ENCODE results near the gene RPS18. TPM values are rescaled to one million over a fixed set of nuclear protein-coding genes. Genes with fewer than 3 reads are reported as not detected.

The RPS18 gene
- total RNA-seq, 4 donors from 2014 or later, result 1,642 to 3,082 (median 2,562) TPM

GRCh38 chr6:33320315-33321181, 48.7 kb downstream of the RPS18 start:
- H3K4me3 ChIP-seq, result no peak overlapping the region
- peak overlapping the region; percentile 42 to 86 (median 50) for H3K27ac ChIP-seq (replicated peaks in 1 of 4)
- WGBS, result 61% methylated on average over 19 of the region's 32 CpGs
- peaks cover 27 to 40% (median 32%) of the 10 kb centered on the region in 4 donors for H3K36me3 ChIP-seq
- H3K4me1 ChIP-seq, result peaks cover 43 to 73% (median 66%) of the 10 kb centered on the region in 4 donors
- no peak for DNase-seq (ENCODE audit: extremely low spot score)
- H3K9me3 ChIP-seq, result no peaks in the 10 kb centered on the region
- TF ChIP-seq EP300 (IDR thresholded peaks at IDR 0.05) (no peak), POLR2AphosphoS5 (IDR thresholded peaks at IDR 0.05) (no peak)
- intact Hi-C loops (cut with DNase I), result no loop called here
- no peaks in the 10 kb centered on the region for H3K27me3 ChIP-seq

DNA sequence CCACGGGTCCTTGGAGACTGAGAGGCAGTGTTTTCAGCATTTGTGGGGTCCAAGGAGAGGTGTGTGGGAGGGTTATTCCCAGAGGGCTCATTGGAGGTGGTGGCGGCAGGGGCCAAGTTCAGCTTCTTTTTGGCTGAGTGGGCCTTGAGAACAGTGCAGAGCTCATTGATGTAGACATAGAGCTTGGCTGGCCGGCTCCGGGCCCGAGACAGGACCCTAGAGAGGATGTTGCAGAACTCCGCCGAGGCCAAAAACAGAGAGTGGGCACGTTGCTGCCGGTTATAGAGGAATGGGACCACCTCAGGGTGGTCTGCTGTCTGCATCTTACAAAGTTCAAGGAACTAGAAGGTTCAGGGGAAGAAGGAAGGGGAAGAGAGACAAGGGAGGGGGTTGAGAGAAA, 49.4 kb downstream of the RPS18 start:
- Histone ChIP-seq H3K27ac (replicated peaks in 1 of 4) (peak overlapping the region in 3 of 4 donors; percentile 86 to 91 (median 89)), H3K4me3 (peak overlapping the region in 2 of 4 donors; percentile 67 to 75), H3K4me1 (peaks cover 43 to 66% (median 61%) of the 10 kb centered on the region in 4 donors), H3K27me3 (no peaks in the 10 kb centered on the region), H3K36me3 (peaks cover 27 to 36% (median 30%) of the 10 kb centered on the region in 4 donors), H3K9me3 (no peaks in the 10 kb centered on the region)
- no peak for DNase-seq (ENCODE audit: extremely low spot score)
- TF ChIP-seq EP300 (IDR thresholded peaks at IDR 0.05), result no peak
- TF ChIP-seq, protein P1, sequence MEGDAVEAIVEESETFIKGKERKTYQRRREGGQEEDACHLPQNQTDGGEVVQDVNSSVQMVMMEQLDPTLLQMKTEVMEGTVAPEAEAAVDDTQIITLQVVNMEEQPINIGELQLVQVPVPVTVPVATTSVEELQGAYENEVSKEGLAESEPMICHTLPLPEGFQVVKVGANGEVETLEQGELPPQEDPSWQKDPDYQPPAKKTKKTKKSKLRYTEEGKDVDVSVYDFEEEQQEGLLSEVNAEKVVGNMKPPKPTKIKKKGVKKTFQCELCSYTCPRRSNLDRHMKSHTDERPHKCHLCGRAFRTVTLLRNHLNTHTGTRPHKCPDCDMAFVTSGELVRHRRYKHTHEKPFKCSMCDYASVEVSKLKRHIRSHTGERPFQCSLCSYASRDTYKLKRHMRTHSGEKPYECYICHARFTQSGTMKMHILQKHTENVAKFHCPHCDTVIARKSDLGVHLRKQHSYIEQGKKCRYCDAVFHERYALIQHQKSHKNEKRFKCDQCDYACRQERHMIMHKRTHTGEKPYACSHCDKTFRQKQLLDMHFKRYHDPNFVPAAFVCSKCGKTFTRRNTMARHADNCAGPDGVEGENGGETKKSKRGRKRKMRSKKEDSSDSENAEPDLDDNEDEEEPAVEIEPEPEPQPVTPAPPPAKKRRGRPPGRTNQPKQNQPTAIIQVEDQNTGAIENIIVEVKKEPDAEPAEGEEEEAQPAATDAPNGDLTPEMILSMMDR (IDR thresholded peaks at IDR 0.05), result no peak
- no peak for TF ChIP-seq POLR2AphosphoS5 (IDR thresholded peaks at IDR 0.05)
- TF ChIP-seq POLR2A (IDR thresholded peaks at IDR 0.05; ENCODE audit: low read depth), result no peak
- intact Hi-C loops (cut with DNase I), result no loop called here
- WGBS, result 80% methylated on average over 6 of the region's 9 CpGs

DNA sequence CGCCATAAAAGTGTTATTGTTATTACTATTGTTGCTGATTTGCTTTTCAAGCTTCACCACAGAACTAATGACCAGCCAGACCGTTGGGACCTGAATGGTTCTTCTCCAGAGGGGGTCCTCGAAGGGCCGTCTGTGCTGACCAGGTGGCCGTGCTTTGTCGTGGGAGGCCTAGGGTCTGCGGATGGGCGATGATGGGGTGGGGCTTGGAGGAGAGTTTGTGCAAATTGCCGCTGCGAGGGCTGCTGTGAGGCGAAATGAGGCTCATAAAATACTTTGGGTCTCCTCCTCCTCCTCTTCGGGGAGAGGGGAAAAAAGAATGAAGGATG, 51.7 kb downstream of the RPS18 start:
- 1% methylated on average over 12 of the region's 12 CpGs for WGBS
- TF ChIP-seq EP300 (IDR thresholded peaks at IDR 0.05), result no peak
- no peak for TF ChIP-seq POLR2AphosphoS5 (IDR thresholded peaks at IDR 0.05)
- TF ChIP-seq POLR2A (IDR thresholded peaks at IDR 0.05; ENCODE audit: low read depth), result no peak
- TF ChIP-seq, protein P1 (IDR thresholded peaks at IDR 0.05), result no peak
- no peak for DNase-seq (ENCODE audit: extremely low spot score)
- no peaks in the 10 kb centered on the region for H3K9me3 ChIP-seq
- H3K4me3 ChIP-seq, result peak overlapping the region; percentile 67 to 91 (median 78)
- intact Hi-C loops (cut with DNase I), result no loop called here
- no peaks in the 10 kb centered on the region for H3K27me3 ChIP-seq
- H3K27ac ChIP-seq (replicated peaks in 1 of 4), result peak overlapping the region; percentile 81 to 91 (median 88)
- peaks cover 27 to 31% (median 28%) of the 10 kb centered on the region in 4 donors for H3K36me3 ChIP-seq
- H3K4me1 ChIP-seq, result peaks cover 34 to 49% (median 45%) of the 10 kb centered on the region in 4 donors

DNA sequence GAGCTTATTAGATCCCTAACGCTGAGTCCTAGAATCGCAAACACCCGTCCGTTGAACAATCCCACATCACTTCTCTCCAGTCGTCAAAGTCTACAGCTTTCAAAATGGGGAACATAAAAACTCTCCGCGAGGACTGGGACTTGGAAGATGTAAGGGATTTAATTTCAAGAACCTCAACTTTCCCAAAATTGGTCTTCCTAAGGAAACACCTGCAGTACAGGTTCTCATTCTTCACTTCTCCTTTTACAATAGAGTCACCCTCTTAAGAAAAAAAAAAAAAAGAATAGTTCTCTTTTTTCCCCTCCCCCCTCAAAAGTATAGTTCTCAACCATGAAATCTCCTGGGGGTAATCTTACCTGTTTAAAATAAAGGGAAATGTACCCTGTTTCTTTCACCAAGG, 52.2 kb downstream of the RPS18 start:
- H3K27ac ChIP-seq (replicated peaks in 1 of 4), result peak overlapping the region; percentile 81 to 91 (median 88)
- H3K4me3 ChIP-seq, result peak overlapping the region; percentile 67 to 91 (median 78)
- H3K36me3 ChIP-seq, result peaks cover 21 to 25% (median 23%) of the 10 kb centered on the region in 4 donors
- DNase-seq (ENCODE audit: extremely low spot score), result no peak
- 25% methylated on average over 7 of the region's 7 CpGs for WGBS
- intact Hi-C loops (cut with DNase I), result no loop called here
- H3K9me3 ChIP-seq, result no peaks in the 10 kb centered on the region
- H3K27me3 ChIP-seq, result no peaks in the 10 kb centered on the region
- H3K4me1 ChIP-seq, result peaks cover 32 to 43% (median 40%) of the 10 kb centered on the region in 4 donors
- TF ChIP-seq, protein P1 (IDR thresholded peaks at IDR 0.05), result no peak

Other genes with a start within 250 kb of the RPS18 start
- gene HLA-DPA1, start 198.4 kb upstream of the RPS18 start, total RNA-seq, result 10 to 100 TPM; 28.5 to 91.3 (median 65.9) TPM
- gene HLA-DPB1, start 196.1 kb upstream of the RPS18 start, total RNA-seq, result 10 to 100 TPM; 38.6 to 95.8 (median 61.7) TPM
- gene COL11A2, start 79.6 kb upstream of the RPS18 start, total RNA-seq, result 1 to 10 TPM in 1 of 4 donors, under 1 TPM in 2, not detected in 1; 0.17 to 1.1 (median 0.19) TPM
- 10 to 100 TPM; 21.5 to 34.1 (median 32.2) TPM for gene RXRB, start 71.4 kb upstream of the RPS18 start, total RNA-seq
- 10 to 100 TPM; 43.6 to 80.1 (median 62.3) TPM for gene SLC39A7, start 71.2 kb upstream of the RPS18 start, total RNA-seq
- 10 to 100 TPM in 3 of 4 donors, 1 to 10 TPM in 1; 2.0 to 15.0 (median 12.9) TPM for gene HSD17B8, start 67.4 kb upstream of the RPS18 start, total RNA-seq
- gene RING1, start 63.6 kb upstream of the RPS18 start, total RNA-seq, result 10 to 100 TPM; 15.0 to 25.3 (median 20.6) TPM
- gene VPS52, start 199 bp upstream of the RPS18 start, total RNA-seq, result 10 to 100 TPM; 22.5 to 34.9 (median 31.8) TPM
- 10 to 100 TPM; 13.1 to 26.8 (median 24.2) TPM for gene B3GALT4, start 5.0 kb downstream of the RPS18 start, total RNA-seq
- 10 to 100 TPM; 30.5 to 42.6 (median 35.7) TPM for gene WDR46, start 17.2 kb downstream of the RPS18 start, total RNA-seq
- 10 to 100 TPM; 29.1 to 54.2 (median 43.7) TPM for gene PFDN6, start 17.5 kb downstream of the RPS18 start, total RNA-seq
- gene RGL2, start 26.9 kb downstream of the RPS18 start, total RNA-seq, result 10 to 100 TPM; 38.2 to 89.3 (median 65.3) TPM
- 100 to 1,000 TPM in 1 of 4 donors, 10 to 100 TPM in 3; 69.8 to 150 (median 86.6) TPM for gene TAPBP, start 42.0 kb downstream of the RPS18 start, total RNA-seq
- gene ZBTB22, start 45.7 kb downstream of the RPS18 start, total RNA-seq, result 10 to 100 TPM; 12.9 to 24.2 (median 15.8) TPM
- gene DAXX, start 50.9 kb downstream of the RPS18 start, total RNA-seq, result 10 to 100 TPM; 29.5 to 51.1 (median 40.9) TPM
- gene KIFC1, start 119.7 kb downstream of the RPS18 start, total RNA-seq, result 1 to 10 TPM in 1 of 4 donors, under 1 TPM in 2, not detected in 1; 0.39 to 1.1 (median 0.42) TPM
- 10 to 100 TPM; 68.5 to 91.5 (median 84.9) TPM for gene PHF1, start 138.9 kb downstream of the RPS18 start, total RNA-seq
- 100 to 1,000 TPM; 109 to 136 (median 123) TPM for gene CUTA, start 146.0 kb downstream of the RPS18 start, total RNA-seq
- gene SYNGAP1, start 148.0 kb downstream of the RPS18 start, total RNA-seq, result 10 to 100 TPM in 3 of 4 donors, 1 to 10 TPM in 1; 8.0 to 17.6 (median 13.2) TPM
- gene ZBTB9, start 182.5 kb downstream of the RPS18 start, total RNA-seq, result 1 to 10 TPM; 1.7 to 3.5 (median 3.0) TPM

Data from esophagus muscularis mucosa (tissue), 4 donors.